ENCODE data around the gene PIP4P1.

The PIP4P1 gene

GRCh38 chr14:20494935-20495766 lies 33.9 kb upstream of the PIP4P1 start:
- no peak for DNase-seq (ENCODE audit: insufficient read length, low spot score)
- no peak for TF ChIP-seq PAX5 (IDR thresholded peaks at IDR 0.05; ENCODE audit: insufficient read depth, low read length, severe bottlenecking)
- no peak for TF ChIP-seq POLR2AphosphoS5 (IDR thresholded peaks at IDR 0.05; ENCODE audit: low read depth, low read length)
- TF ChIP-seq SPI1 (IDR thresholded peaks at IDR 0.05; ENCODE audit: low read depth, low read length) = no peak
- no peak for TF ChIP-seq POLR2A (IDR thresholded peaks at IDR 0.05; ENCODE audit: low read depth, low read length)
- no peak for TF ChIP-seq POU2F2 (IDR thresholded peaks at IDR 0.05; ENCODE audit: low read depth, low read length)
- no peak for TF ChIP-seq TAF1 (IDR thresholded peaks at IDR 0.05; ENCODE audit: low read depth, low read length)

DNA sequence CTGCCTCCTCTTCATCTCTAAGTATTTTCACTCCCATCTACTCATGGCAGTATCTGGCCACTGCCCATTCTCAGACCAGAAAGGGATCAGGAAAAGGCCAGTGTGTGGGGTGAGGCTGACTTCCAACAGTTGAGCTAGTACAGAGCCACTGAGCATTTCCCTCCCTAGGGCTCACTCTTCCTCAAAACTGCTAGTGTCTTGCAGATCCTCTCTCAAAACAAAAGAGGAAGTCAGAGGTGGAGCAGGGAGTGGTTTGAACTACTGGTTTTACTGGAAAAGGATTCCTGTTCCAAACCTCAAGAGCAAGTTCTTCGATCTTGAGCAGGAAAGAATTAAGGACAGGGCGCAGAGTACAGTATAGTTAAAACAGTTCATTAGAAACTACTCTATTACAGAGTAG lies 32.4 kb upstream of the PIP4P1 start:
- DNase-seq (ENCODE audit: insufficient read length, low spot score) (no peak), FAIRE-seq (peak; percentile 65)
- no peak for TF ChIP-seq POLR2AphosphoS5 (IDR thresholded peaks at IDR 0.05; ENCODE audit: low read depth, low read length)
- TF ChIP-seq PAX5 (IDR thresholded peaks at IDR 0.05; ENCODE audit: insufficient read depth, low read length, severe bottlenecking) = no peak
- peak; percentile 91 for TF ChIP-seq SPI1 (IDR thresholded peaks at IDR 0.05; ENCODE audit: low read depth, low read length)

More at GRCh38 chr14:20494935-20495766, 33.9 kb upstream of the PIP4P1 start:
- no peak for FAIRE-seq

DNA sequence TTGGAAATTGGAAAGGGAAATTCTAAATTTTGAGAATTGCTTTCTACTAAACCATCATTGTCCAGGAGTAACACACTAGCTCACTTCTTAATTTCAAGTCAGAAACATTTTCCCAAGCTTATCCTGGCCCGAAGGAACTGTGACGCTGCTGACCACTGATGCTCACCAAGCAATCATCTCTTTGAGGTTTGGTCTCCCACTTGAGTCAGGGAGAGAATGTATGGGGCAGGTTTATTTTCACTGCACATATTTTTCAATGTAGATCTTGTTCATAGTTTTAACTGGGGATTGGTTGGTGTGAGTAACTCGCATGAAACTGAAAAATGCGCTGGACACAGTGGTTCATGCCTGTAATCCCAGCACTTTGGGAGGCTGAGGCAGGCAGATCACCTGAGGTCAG lies 31.3 kb upstream of the PIP4P1 start:
- TF ChIP-seq SPI1 (IDR thresholded peaks at IDR 0.05; ENCODE audit: low read depth, low read length) (no peak), POLR2A (IDR thresholded peaks at IDR 0.05; ENCODE audit: low read depth, low read length) (no peak), POU2F2 (IDR thresholded peaks at IDR 0.05; ENCODE audit: low read depth, low read length) (no peak), POLR2AphosphoS5 (IDR thresholded peaks at IDR 0.05; ENCODE audit: low read depth, low read length) (no peak), PAX5 (IDR thresholded peaks at IDR 0.05; ENCODE audit: insufficient read depth, low read length, severe bottlenecking) (no peak), TAF1 (IDR thresholded peaks at IDR 0.05; ENCODE audit: low read depth, low read length) (no peak)
- FAIRE-seq (no peak), DNase-seq (ENCODE audit: insufficient read length, low spot score) (no peak)

DNA sequence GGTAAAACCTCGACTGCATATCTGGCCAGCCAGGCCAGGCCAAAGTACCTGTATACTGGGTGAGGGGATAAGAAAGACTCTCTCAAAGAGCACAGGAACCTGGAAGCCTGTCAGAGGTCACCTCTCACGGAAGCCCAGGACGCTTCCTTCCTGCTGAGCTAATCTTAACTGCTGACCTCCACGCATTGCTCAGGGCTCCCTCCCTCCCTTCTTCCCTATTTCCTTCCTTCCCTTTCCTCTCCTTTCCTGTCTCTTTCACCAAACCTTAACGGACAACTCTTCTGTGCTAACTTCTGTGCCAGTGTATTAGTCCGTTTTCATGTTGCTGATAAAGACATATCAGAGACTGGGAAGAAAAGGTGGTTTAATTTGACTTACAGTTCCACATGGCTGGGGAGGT lies 29.3 kb upstream of the PIP4P1 start:
- FAIRE-seq = no peak
- TF ChIP-seq TAF1 (IDR thresholded peaks at IDR 0.05; ENCODE audit: low read depth, low read length) (no peak), POLR2A (IDR thresholded peaks at IDR 0.05; ENCODE audit: low read depth, low read length) (no peak), SPI1 (IDR thresholded peaks at IDR 0.05; ENCODE audit: low read depth, low read length) (no peak), PAX5 (IDR thresholded peaks at IDR 0.05; ENCODE audit: insufficient read depth, low read length, severe bottlenecking) (no peak), POLR2AphosphoS5 (IDR thresholded peaks at IDR 0.05; ENCODE audit: low read depth, low read length) (no peak), POU2F2 (IDR thresholded peaks at IDR 0.05; ENCODE audit: low read depth, low read length) (no peak)
- no peak for DNase-seq (ENCODE audit: insufficient read length, low spot score)

DNA sequence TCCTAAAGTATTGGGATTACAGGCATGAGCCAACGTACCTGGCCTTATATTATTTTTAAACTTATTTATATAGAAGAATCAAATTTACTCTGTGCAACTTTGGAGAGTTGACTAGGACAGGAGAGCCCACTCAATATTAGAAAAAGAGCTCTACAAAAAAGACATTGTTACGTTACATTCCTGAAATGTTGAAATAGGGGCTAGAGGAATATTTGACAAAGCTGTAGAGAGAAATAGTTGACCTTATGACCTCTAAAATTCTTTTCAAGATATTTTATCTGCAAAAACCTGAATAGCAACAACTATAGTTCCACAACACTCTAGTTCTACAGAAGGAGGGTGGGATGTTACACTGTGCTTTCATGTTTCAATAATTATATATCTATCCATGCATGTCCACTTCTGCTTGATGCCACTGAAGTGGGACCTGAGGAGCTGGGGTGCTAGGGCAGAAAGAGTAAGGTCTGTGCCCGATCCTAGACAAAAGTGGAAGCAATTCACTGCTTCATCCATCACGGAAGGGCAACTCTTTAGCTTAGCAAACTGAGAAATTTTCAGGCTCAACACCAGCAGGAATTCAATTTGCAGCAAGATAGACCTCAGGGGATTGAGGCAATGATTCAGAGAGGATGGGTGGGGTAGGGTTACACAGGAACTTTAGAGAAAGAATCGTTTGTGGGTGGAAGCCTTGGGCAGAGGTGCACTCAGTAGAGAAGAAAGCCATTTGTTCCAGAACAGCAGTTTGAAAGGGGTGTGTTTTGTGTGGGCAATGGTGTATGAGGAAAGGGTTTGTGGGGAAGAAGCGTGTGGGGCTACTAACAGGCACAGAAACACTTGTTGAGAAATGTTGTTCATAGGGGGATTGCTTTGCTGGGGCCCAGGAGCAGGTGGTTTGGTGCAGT lies 28.1 kb upstream of the PIP4P1 start:
- TF ChIP-seq TAF1 (IDR thresholded peaks at IDR 0.05; ENCODE audit: low read depth, low read length) (no peak), POU2F2 (IDR thresholded peaks at IDR 0.05; ENCODE audit: low read depth, low read length) (no peak), POLR2A (IDR thresholded peaks at IDR 0.05; ENCODE audit: low read depth, low read length) (no peak), SPI1 (IDR thresholded peaks at IDR 0.05; ENCODE audit: low read depth, low read length) (no peak), POLR2AphosphoS5 (IDR thresholded peaks at IDR 0.05; ENCODE audit: low read depth, low read length) (no peak), PAX5 (IDR thresholded peaks at IDR 0.05; ENCODE audit: insufficient read depth, low read length, severe bottlenecking) (no peak)
- FAIRE-seq (peak; percentile 79), DNase-seq (ENCODE audit: insufficient read length, low spot score) (no peak)

DNA sequence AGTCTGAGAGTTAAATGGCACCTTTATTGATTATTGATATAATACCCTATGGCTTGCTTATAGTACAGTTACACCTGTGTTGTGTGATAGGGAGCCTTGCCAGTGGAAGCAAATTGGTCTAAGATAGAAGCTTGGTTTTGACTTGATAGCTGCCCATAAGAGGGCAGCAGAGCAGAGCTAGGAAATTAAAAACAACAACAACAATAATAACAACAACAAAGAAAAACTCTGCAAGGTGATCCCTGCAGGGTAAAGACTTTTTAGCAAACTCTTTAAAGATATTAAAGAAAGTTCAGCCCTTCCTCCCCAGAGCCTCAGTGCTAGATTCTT lies 26.1 kb upstream of the PIP4P1 start:
- FAIRE-seq = no peak
- TF ChIP-seq POLR2A (IDR thresholded peaks at IDR 0.05; ENCODE audit: low read depth, low read length) (no peak), PAX5 (IDR thresholded peaks at IDR 0.05; ENCODE audit: insufficient read depth, low read length, severe bottlenecking) (no peak), POLR2AphosphoS5 (IDR thresholded peaks at IDR 0.05; ENCODE audit: low read depth, low read length) (no peak), SPI1 (IDR thresholded peaks at IDR 0.05; ENCODE audit: low read depth, low read length) (no peak), TAF1 (IDR thresholded peaks at IDR 0.05; ENCODE audit: low read depth, low read length) (no peak), POU2F2 (IDR thresholded peaks at IDR 0.05; ENCODE audit: low read depth, low read length) (no peak)
- no peak for DNase-seq (ENCODE audit: insufficient read length, low spot score)

GRCh38 chr14:20486684-20487395 lies 25.6 kb upstream of the PIP4P1 start:
- no peak for DNase-seq (ENCODE audit: insufficient read length, low spot score)
- TF ChIP-seq SPI1 (IDR thresholded peaks at IDR 0.05; ENCODE audit: low read depth, low read length) (no peak; the same call in 1 of the 2 replicates), POLR2AphosphoS5 (IDR thresholded peaks at IDR 0.05; ENCODE audit: low read depth, low read length) (no peak), PAX5 (IDR thresholded peaks at IDR 0.05; ENCODE audit: insufficient read depth, low read length, severe bottlenecking) (no peak), POU2F2 (IDR thresholded peaks at IDR 0.05; ENCODE audit: low read depth, low read length) (no peak), POLR2A (IDR thresholded peaks at IDR 0.05; ENCODE audit: low read depth, low read length) (no peak), TAF1 (IDR thresholded peaks at IDR 0.05; ENCODE audit: low read depth, low read length) (no peak)
- FAIRE-seq = peak; percentile 45

DNA sequence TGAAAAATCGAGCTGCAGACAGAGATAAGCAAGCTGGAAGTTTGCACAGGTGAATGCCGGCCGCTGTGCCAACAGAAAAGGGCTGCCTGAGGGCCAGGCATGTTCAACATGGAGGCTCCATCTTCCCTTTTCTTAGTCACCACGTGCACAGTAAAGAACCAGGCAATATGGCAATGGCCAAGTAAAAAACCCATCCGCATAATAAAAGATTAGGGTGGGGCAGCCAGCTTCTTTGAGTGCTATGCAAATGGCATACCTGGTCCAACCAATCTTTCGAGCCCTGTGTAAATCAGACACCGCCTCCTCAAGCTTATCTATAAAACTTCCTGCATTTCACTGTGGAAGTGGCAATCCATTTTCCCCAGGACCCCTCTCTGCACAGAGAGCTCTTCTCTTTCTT lies 24.7 kb upstream of the PIP4P1 start:
- FAIRE-seq (no peak), DNase-seq (ENCODE audit: insufficient read length, low spot score) (no peak)
- no peak for TF ChIP-seq SPI1 (IDR thresholded peaks at IDR 0.05; ENCODE audit: low read depth, low read length)

- FAIRE-seq = no peak
- no peak for TF ChIP-seq POU2F2 (IDR thresholded peaks at IDR 0.05; ENCODE audit: low read depth, low read length)
- TF ChIP-seq TAF1 (IDR thresholded peaks at IDR 0.05; ENCODE audit: low read depth, low read length) = no peak
- no peak for TF ChIP-seq PAX5 (IDR thresholded peaks at IDR 0.05; ENCODE audit: insufficient read depth, low read length, severe bottlenecking)
- no peak for TF ChIP-seq POLR2A (IDR thresholded peaks at IDR 0.05; ENCODE audit: low read depth, low read length)
- TF ChIP-seq SPI1 (IDR thresholded peaks at IDR 0.05; ENCODE audit: low read depth, low read length) = no peak
- TF ChIP-seq POLR2AphosphoS5 (IDR thresholded peaks at IDR 0.05; ENCODE audit: low read depth, low read length) = no peak
- no peak for DNase-seq (ENCODE audit: insufficient read length, low spot score)
These were observed 21.1 kb upstream of the PIP4P1 start for GRCh38 chr14:20482382-20482781.
